ENCODE data around the gene MAMDC4. TPM values are rescaled to one million over a fixed set of nuclear protein-coding genes. Genes with fewer than 3 reads are reported as not detected.

Gene MAMDC4
- total and polyA plus RNA-seq, 2 of the 13 experiments (the other 11 are each of a cell fraction or from before 2014, with no cell fraction given): 6.0 to 6.8 TPM

DNA sequence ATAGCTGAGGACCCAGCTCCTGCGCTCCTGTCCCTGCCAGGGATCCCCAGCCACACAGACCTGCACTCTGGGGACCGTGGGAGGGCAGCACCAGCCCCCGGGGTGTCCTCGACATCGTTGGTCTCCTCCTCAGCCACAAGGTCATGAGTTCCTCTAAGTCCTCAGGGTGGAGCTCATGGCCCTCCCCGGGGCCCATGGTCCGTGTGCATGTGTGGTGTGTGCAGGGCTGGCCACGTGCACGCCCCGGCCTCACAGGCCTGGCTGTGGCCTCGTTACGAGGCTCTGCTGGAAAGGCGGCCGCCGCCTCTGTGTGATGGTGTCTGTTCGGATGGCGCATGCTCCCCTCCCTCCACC is 26.0 kb upstream of the MAMDC4 start:
- Histone ChIP-seq H3K4me2 (ENCODE audit: low read depth, low read length) (no peak overlapping the region), H3K27me3 (ENCODE audit: control insufficient read depth in 1 of 2, insufficient read depth in 2 of 2, low read length in 2 of 2) (no peaks in the 10 kb centered on the region), H3K9me3 (ENCODE audit: low read length) (no peaks in the 10 kb centered on the region), H3K79me2 (ENCODE audit: insufficient read depth, low read length) (no peaks in the 10 kb centered on the region), H2AFZ (ENCODE audit: low read length) (no peak overlapping the region), H3K27ac (ENCODE audit: extremely low read length, insufficient read depth, low read length) (no peak overlapping the region), H3K4me3 (replicated peaks in 1 of 3; ENCODE audit: insufficient read depth in 1 of 3, low read depth in 2 of 3, low read length in 3 of 3) (no peak overlapping the region), H3K4me1 (ENCODE audit: insufficient read depth, low read length) (no peaks in the 10 kb centered on the region), H3K36me3 (replicated peaks in 1 of 2; ENCODE audit: control insufficient read depth in 1 of 2, insufficient read depth in 2 of 2, low read length in 2 of 2) (peaks cover 47 to 77% of the 10 kb centered on the region in 2 experiments), H4K20me1 (ENCODE audit: insufficient read depth, low read length) (no peaks in the 10 kb centered on the region), H3K9ac (ENCODE audit: insufficient read depth, low read depth, low read length) (no peak overlapping the region)
- intact Hi-C loops (cut with micrococcal nuclease; ENCODE audit: unreplicated experiment) (no loop called here), in situ Hi-C loops (cut with HindIII; ENCODE audit: extremely low pct_ligation_motif_present, low pct_unique_long_range_greater_than_20kb) (no loop called here)
- no TSS peak for BruUV-seq (replicated peaks)
- 100% methylated on average over 1 of the region's 17 CpGs for WGBS (ENCODE audit: low lambda C conversion rate)
- DNase-seq (ENCODE audit: low spot score) (no peak), ATAC-seq (no peak), FAIRE-seq (no peak)
- ChIA-PET CTCF (ENCODE audit: low intra/inter-chr PET ratio, low total read pairs) (no interaction called here), POLR2A (no interaction called here)
- no peak for TF ChIP-seq TEAD3 (CRISPR knock-in tag; optimal IDR thresholded peaks at IDR 0.05; ENCODE audit: borderline replicate concordance)
- peak; percentile 67 for TF ChIP-seq AGO2 (optimal IDR thresholded peaks at IDR 0.05; ENCODE audit: low read depth, low read length)
- TF ChIP-seq, protein P1, sequence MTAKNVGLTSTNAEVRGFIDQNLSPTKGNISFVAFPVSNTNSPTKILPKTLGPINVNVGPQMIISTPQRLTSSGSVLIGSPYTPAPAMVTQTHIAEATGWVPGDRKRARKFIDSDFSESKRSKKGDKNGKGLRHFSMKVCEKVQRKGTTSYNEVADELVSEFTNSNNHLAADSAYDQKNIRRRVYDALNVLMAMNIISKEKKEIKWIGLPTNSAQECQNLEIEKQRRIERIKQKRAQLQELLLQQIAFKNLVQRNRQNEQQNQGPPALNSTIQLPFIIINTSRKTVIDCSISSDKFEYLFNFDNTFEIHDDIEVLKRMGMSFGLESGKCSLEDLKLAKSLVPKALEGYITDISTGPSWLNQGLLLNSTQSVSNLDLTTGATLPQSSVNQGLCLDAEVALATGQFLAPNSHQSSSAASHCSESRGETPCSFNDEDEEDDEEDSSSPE (CRISPR knock-in tag; IDR thresholded peaks at IDR 0.05): no peak
- no peak for TF ChIP-seq TGIF2 (CRISPR knock-in tag; IDR thresholded peaks at IDR 0.05)

DNA sequence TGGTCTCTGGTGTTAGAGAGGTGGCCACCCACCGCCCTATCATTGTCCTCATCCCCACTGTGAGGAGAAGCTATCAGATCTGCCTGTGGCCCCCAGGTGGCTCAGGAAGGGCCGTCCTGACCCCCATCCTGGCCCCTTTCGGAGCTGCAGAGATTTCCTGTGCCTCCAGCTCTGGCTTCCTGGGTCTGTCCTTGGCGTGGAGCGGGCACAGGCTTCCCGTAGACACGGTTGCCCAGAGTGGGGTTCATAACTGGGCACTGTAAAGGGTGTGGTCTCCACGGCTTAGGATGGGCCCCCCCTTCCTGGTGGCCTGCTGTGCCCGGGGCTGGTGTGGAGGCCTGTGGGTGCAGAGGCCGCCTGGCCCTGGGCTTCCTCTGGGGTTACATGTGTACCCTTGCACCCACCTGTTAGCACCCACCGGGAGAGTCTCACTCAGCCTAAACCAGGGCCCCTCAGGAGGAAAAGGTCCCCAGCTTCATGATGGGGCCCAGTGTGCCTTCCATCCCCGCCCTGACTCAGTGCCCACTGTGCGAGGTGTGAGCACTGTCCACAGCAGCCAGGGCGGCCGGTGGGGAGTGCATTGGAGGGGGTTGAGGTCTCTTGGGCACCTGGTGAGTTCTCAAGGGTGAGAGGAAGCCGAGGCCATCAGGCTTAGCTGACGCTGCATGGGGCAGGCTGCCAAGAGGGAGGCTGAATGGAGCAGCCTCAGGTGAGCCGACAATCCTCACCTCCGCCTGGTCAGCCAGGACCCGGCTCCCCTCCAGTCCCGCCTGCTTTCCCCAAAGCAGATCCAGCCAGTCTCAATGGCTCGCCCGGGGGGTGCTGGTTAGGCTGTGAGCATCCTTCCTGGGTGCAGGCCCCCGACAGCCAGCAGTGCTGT is 25.2 kb upstream of the MAMDC4 start:
- FAIRE-seq (no peak), DNase-seq (ENCODE audit: low spot score) (no peak), ATAC-seq (no peak)
- POLR2A ChIA-PET: no interaction called here
- no peak overlapping the region for H2AFZ ChIP-seq (ENCODE audit: low read length)
- H4K20me1 ChIP-seq (ENCODE audit: insufficient read depth, low read length): no peaks in the 10 kb centered on the region
- no peaks in the 10 kb centered on the region for H3K9me3 ChIP-seq (ENCODE audit: low read length)
- in situ Hi-C loops (cut with HindIII; ENCODE audit: extremely low pct_ligation_motif_present, low pct_unique_long_range_greater_than_20kb): no loop called here
- H3K4me2 ChIP-seq (ENCODE audit: low read depth, low read length): no peak overlapping the region
- CTCF ChIA-PET (ENCODE audit: low intra/inter-chr PET ratio, low total read pairs): no interaction called here
- no peaks in the 10 kb centered on the region for H3K27me3 ChIP-seq (ENCODE audit: control insufficient read depth in 1 of 2, insufficient read depth in 2 of 2, low read length in 2 of 2)
- H3K4me3 ChIP-seq (replicated peaks in 1 of 3; ENCODE audit: insufficient read depth in 1 of 3, low read depth in 2 of 3, low read length in 3 of 3): no peak overlapping the region
- no peak overlapping the region for H3K27ac ChIP-seq (ENCODE audit: extremely low read length, insufficient read depth, low read length)
- WGBS (ENCODE audit: low lambda C conversion rate): 98% methylated on average over 13 of the region's 24 CpGs
- H3K79me2 ChIP-seq (ENCODE audit: insufficient read depth, low read length): no peaks in the 10 kb centered on the region
- peak; percentile 45 for TF ChIP-seq AGO2 (optimal IDR thresholded peaks at IDR 0.05; ENCODE audit: low read depth, low read length)
- TF ChIP-seq KDM6A (CRISPR knock-in tag; IDR thresholded peaks at IDR 0.05; ENCODE audit: low read depth): no peak
- no peak for TF ChIP-seq REL (CRISPR knock-in tag; conservative IDR thresholded peaks at IDR 0.05)
- TF ChIP-seq HMG20B (CRISPR knock-in tag; conservative IDR thresholded peaks at IDR 0.05): no peak
- intact Hi-C loops (cut with micrococcal nuclease; ENCODE audit: unreplicated experiment): no loop called here
- no peaks in the 10 kb centered on the region for H3K4me1 ChIP-seq (ENCODE audit: insufficient read depth, low read length)
- BruUV-seq (replicated peaks): no TSS peak
- H3K9ac ChIP-seq (ENCODE audit: insufficient read depth, low read depth, low read length): no peak overlapping the region
- H3K36me3 ChIP-seq (replicated peaks in 1 of 2; ENCODE audit: control insufficient read depth in 1 of 2, insufficient read depth in 2 of 2, low read length in 2 of 2): peaks cover 52 to 85% of the 10 kb centered on the region in 2 experiments
